PFSK-1 (cell line): ENCODE data around the gene ADAM11.

Source experiments
- FOXP2 ChIP-seq: optimal IDR thresholded peaks from 2 replicates; pipeline ENCODE3; 2011; ENCODE audit warnings: borderline replicate concordance, control low read depth, inconsistent platforms; ENCODE audit not compliant: insufficient read depth; ENCODE audit errors: extremely low read length, extremely low read depth
- POLR2AphosphoS5 ChIP-seq: IDR thresholded peaks from 2 replicates; pipeline ENCODE4 v1.6.1; 2012; ENCODE audit warnings: low read depth, mild to moderate bottlenecking, control low read depth, low read length, moderate library complexity
- REST ChIP-seq, 2 experiments: IDR thresholded peaks; 2 replicates each; pipeline versions ENCODE4 v1.6.1 to v1.8.0; 2011 to 2012; ENCODE audit warnings: low read depth in 2 of 2, low read length in 2 of 2, control low read depth in 1 of 2, inconsistent platforms in 1 of 2, mild to moderate bottlenecking in 1 of 2, moderate library complexity in 1 of 2; ENCODE audit not compliant: insufficient read depth in 1 of 2
- SIN3A ChIP-seq: IDR thresholded peaks from 2 replicates; pipeline ENCODE4 v1.6.1; 2012; ENCODE audit warnings: mild to moderate bottlenecking, low read length, moderate library complexity, borderline replicate concordance; ENCODE audit not compliant: insufficient read depth
- TAF1 ChIP-seq: IDR thresholded peaks from 2 replicates; pipeline ENCODE4 v1.6.1; 2012; ENCODE audit warnings: low read length, control low read depth, borderline replicate concordance; ENCODE audit not compliant: insufficient read depth

Gene ADAM11

GRCh38 chr17:44808156-44808555, 49.4 kb downstream of the ADAM11 start:
- TF ChIP-seq TAF1: no peak
- TF ChIP-seq REST (IDR thresholded peaks at IDR 0.05; ENCODE audit: insufficient read depth in 1 of 2, low read depth in 2 of 2, low read length in 2 of 2): no peak
- no peak for TF ChIP-seq POLR2AphosphoS5
- TF ChIP-seq SIN3A: no peak
- no peak for TF ChIP-seq FOXP2

- TF ChIP-seq FOXP2: no peak
- no peak for TF ChIP-seq SIN3A
- TF ChIP-seq TAF1: no peak
- TF ChIP-seq REST (IDR thresholded peaks at IDR 0.05; ENCODE audit: insufficient read depth in 1 of 2, low read depth in 2 of 2, low read length in 2 of 2): no peak
- TF ChIP-seq POLR2AphosphoS5: no peak
These were observed 53.5 kb downstream of the ADAM11 start for GRCh38 chr17:44812263-44812662.

- TF ChIP-seq FOXP2 (no peak), TAF1 (no peak), REST (IDR thresholded peaks at IDR 0.05; ENCODE audit: insufficient read depth in 1 of 2, low read depth in 2 of 2, low read length in 2 of 2) (no peak), POLR2AphosphoS5 (no peak; the same call in 1 of the 2 replicates), SIN3A (no peak)
These were observed 61.9 kb downstream of the ADAM11 start for GRCh38 chr17:44820631-44821212.

- TF ChIP-seq REST (IDR thresholded peaks at IDR 0.05; ENCODE audit: insufficient read depth in 1 of 2, low read depth in 2 of 2, low read length in 2 of 2) (no peak), FOXP2 (no peak), POLR2AphosphoS5 (no peak), TAF1 (no peak), SIN3A (no peak)
These were observed 67.5 kb downstream of the ADAM11 start for GRCh38 chr17:44826123-44826790.
